ENCODE data around the gene YJU2.
"Not testable (repeated sequence)": the region's sequence is repeated elsewhere in the genome, so short reads cannot be mapped to it uniquely, and the experiment has no call there.

Gene YJU2

GRCh38 chr19:4228765-4229178 lies 18.1 kb upstream of the YJU2 start:
- H3K27me3 ChIP-seq (ENCODE audit: control insufficient read depth, low read length), result peaks cover 48% of the 10 kb centered on the region
- H3K79me2 ChIP-seq (ENCODE audit: control insufficient read depth, low read length), result no peaks in the 10 kb centered on the region
- no peak for TF ChIP-seq EZH2phosphoT487 (IDR thresholded peaks at IDR 0.05; ENCODE audit: borderline replicate concordance, low read length)
- TF ChIP-seq CTCF (IDR thresholded peaks at IDR 0.05; ENCODE audit: low read depth, low read length, poor library complexity, severe bottlenecking), result no peak
- H3K4me3 ChIP-seq (ENCODE audit: low read length), result no peak overlapping the region
- H3K9me2 ChIP-seq (replicated peaks; ENCODE audit: control insufficient read depth, low read length), result no peaks in the 10 kb centered on the region
- H3K27ac ChIP-seq (ENCODE audit: low read depth, low read length), result no peak overlapping the region
- H3K36me3 ChIP-seq (ENCODE audit: control insufficient read depth, low read length), result no peaks in the 10 kb centered on the region
- no peaks in the 10 kb centered on the region for H4K20me1 ChIP-seq (ENCODE audit: control insufficient read depth, insufficient read depth, low read depth, low read length)
- no peaks in the 10 kb centered on the region for H3F3A ChIP-seq (ENCODE audit: control insufficient read depth, insufficient read depth)
- no peaks in the 10 kb centered on the region for H3K9me3 ChIP-seq (ENCODE audit: control insufficient read depth, insufficient read depth, low read length)
- H3K4me2 ChIP-seq (ENCODE audit: low read length), result peak overlapping the region; percentile 6; the same call in 1 of the 2 replicates
- peaks cover 11% of the 10 kb centered on the region for H3K4me1 ChIP-seq (ENCODE audit: control insufficient read depth, low read length)

GRCh38 chr19:4229179-4229931 lies 17.5 kb upstream of the YJU2 start, which contains the start of gene EBI3:
Gene EBI3, plus strand, starts transcription at chr19:4229523. Its CDS starts 28 bp downstream, at chr19:4229551.
- peak within 1 kb of the TSS; percentile 6; the same call in 1 of the 2 replicates for H3K4me2 ChIP-seq (ENCODE audit: low read length)
- H3K4me1 ChIP-seq (ENCODE audit: control insufficient read depth, low read length), result peaks cover 11% of the 10 kb centered on the region
- no peak within 1 kb of the TSS for H3K4me3 ChIP-seq (ENCODE audit: low read length)
- TF ChIP-seq CTCF (IDR thresholded peaks at IDR 0.05; ENCODE audit: low read depth, low read length, poor library complexity, severe bottlenecking) (no peak), EZH2phosphoT487 (IDR thresholded peaks at IDR 0.05; ENCODE audit: borderline replicate concordance, low read length) (no peak)
- H3K9me2 ChIP-seq (replicated peaks; ENCODE audit: control insufficient read depth, low read length), result no peaks in the 10 kb centered on the region
- H3K27me3 ChIP-seq (ENCODE audit: control insufficient read depth, low read length), result peaks cover 48% of the 10 kb centered on the region
- no peak within 1 kb of the TSS for H3K27ac ChIP-seq (ENCODE audit: low read depth, low read length)
- no peaks in the 10 kb centered on the region for H3K79me2 ChIP-seq (ENCODE audit: control insufficient read depth, low read length)
- no peaks in the 10 kb centered on the region for H3K36me3 ChIP-seq (ENCODE audit: control insufficient read depth, low read length)
- H3K9me3 ChIP-seq (ENCODE audit: control insufficient read depth, insufficient read depth, low read length), result no peaks in the 10 kb centered on the region
- no peaks in the 10 kb centered on the region for H4K20me1 ChIP-seq (ENCODE audit: control insufficient read depth, insufficient read depth, low read depth, low read length)
- H3F3A ChIP-seq (ENCODE audit: control insufficient read depth, insufficient read depth), result no peaks in the 10 kb centered on the region

- not testable (repeated sequence) for H3K4me2 ChIP-seq (ENCODE audit: low read length); H3K4me3 ChIP-seq (ENCODE audit: low read length); H3F3A ChIP-seq (ENCODE audit: control insufficient read depth, insufficient read depth); H3K27ac ChIP-seq (ENCODE audit: low read depth, low read length); H4K20me1 ChIP-seq (ENCODE audit: control insufficient read depth, insufficient read depth, low read depth, low read length); H3K36me3 ChIP-seq (ENCODE audit: control insufficient read depth, low read length); H3K9me2 ChIP-seq (replicated peaks; ENCODE audit: control insufficient read depth, low read length); H3K79me2 ChIP-seq (ENCODE audit: control insufficient read depth, low read length); H3K9me3 ChIP-seq (ENCODE audit: control insufficient read depth, insufficient read depth, low read length)
- peaks cover 11% of the 10 kb centered on the region for H3K4me1 ChIP-seq (ENCODE audit: control insufficient read depth, low read length)
- H3K27me3 ChIP-seq (ENCODE audit: control insufficient read depth, low read length), result peaks cover 48% of the 10 kb centered on the region
- TF ChIP-seq EZH2phosphoT487 (IDR thresholded peaks at IDR 0.05; ENCODE audit: borderline replicate concordance, low read length), result 0 out of 2 replicates have a peak, but pooled peaks have one; percentile 51
These were observed 16.6 kb upstream of the YJU2 start for GRCh38 chr19:4230237-4230636.

- not testable (repeated sequence) for H3F3A ChIP-seq (ENCODE audit: control insufficient read depth, insufficient read depth); H3K9me3 ChIP-seq (ENCODE audit: control insufficient read depth, insufficient read depth, low read length); H3K4me3 ChIP-seq (ENCODE audit: low read length); H4K20me1 ChIP-seq (ENCODE audit: control insufficient read depth, insufficient read depth, low read depth, low read length); H3K36me3 ChIP-seq (ENCODE audit: control insufficient read depth, low read length); H3K79me2 ChIP-seq (ENCODE audit: control insufficient read depth, low read length); H3K4me2 ChIP-seq (ENCODE audit: low read length); H3K9me2 ChIP-seq (replicated peaks; ENCODE audit: control insufficient read depth, low read length); H3K27ac ChIP-seq (ENCODE audit: low read depth, low read length)
- peaks cover 41% of the 10 kb centered on the region for H3K27me3 ChIP-seq (ENCODE audit: control insufficient read depth, low read length)
- peaks cover 11% of the 10 kb centered on the region for H3K4me1 ChIP-seq (ENCODE audit: control insufficient read depth, low read length)
These were observed 15.4 kb upstream of the YJU2 start for GRCh38 chr19:4231521-4231920.

GRCh38 chr19:4232139-4232538 lies 14.7 kb upstream of the YJU2 start:
- not testable (repeated sequence) for H3K9me2 ChIP-seq (replicated peaks; ENCODE audit: control insufficient read depth, low read length); H3K9me3 ChIP-seq (ENCODE audit: control insufficient read depth, insufficient read depth, low read length); H3K4me2 ChIP-seq (ENCODE audit: low read length); H3K36me3 ChIP-seq (ENCODE audit: control insufficient read depth, low read length); H3K4me3 ChIP-seq (ENCODE audit: low read length); H3K27ac ChIP-seq (ENCODE audit: low read depth, low read length); H4K20me1 ChIP-seq (ENCODE audit: control insufficient read depth, insufficient read depth, low read depth, low read length); H3K79me2 ChIP-seq (ENCODE audit: control insufficient read depth, low read length); H3F3A ChIP-seq (ENCODE audit: control insufficient read depth, insufficient read depth)
- Histone ChIP-seq H3K4me1 (ENCODE audit: control insufficient read depth, low read length) (peaks cover 11% of the 10 kb centered on the region), H3K27me3 (ENCODE audit: control insufficient read depth, low read length) (peaks cover 38% of the 10 kb centered on the region)

Data from DOHH2 (cell line).